ENCODE data around the gene MACC1.
"Not testable (repeated sequence)": the region's sequence is repeated elsewhere in the genome, so short reads cannot be mapped to it uniquely, and the experiment has no call there.

Gene MACC1

DNA sequence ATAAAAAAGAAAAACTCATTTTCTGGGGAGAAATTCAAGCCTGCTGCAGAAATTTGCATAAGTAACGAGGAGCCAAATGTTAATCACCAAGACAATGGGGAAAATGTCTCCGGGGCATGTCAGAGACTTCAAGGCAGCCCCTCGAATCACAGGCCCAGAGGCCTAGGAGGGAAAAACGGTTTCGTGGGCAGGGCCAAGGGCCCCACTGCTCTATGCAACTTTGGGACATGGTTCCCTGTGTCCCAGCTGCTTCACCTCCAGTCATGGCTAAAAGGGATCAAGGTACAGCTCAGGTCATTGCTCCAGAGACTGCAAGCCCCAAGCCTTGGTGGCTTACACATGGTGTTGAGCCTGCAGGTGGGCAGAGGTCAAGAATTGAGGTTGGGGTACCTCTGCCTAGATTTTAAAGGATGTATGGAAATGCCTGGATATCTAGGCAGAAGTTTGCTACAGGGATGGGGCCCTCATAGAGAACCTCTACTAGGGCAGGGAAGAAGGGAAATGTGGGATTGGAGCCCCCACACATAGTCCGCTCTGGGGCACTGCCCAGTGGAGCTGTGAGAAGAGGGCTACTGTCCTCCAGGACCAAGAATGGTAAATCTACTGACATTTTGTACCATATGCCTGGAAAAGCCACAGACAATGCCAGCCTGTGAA lies 8.4 kb downstream of the MACC1 start:
- DNase-seq (ENCODE audit: low read depth in 2 of 3, low spot score in 1 of 3) = no peak

DNA sequence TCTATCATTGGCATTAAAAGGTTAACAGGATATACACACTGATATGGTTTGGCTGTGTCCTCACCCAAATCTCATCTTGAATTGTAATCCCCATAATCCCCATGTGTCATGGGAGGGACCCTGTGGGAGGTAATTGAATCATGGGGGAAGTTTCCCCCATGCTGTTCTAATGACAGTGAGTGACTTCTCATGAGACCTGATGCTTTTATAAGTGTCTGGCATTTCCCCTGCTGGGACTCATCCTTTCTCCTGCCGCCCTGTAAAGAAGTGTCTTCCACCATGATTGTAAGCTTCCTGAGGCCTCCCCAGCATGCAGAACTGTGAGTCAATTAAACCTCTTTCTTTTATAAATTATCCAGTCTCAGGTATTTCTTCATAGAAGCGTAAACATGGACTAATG lies 9.4 kb downstream of the MACC1 start:
- DNase-seq (ENCODE audit: low read depth in 2 of 3, low spot score in 1 of 3) = not testable (repeated sequence)

DNA sequence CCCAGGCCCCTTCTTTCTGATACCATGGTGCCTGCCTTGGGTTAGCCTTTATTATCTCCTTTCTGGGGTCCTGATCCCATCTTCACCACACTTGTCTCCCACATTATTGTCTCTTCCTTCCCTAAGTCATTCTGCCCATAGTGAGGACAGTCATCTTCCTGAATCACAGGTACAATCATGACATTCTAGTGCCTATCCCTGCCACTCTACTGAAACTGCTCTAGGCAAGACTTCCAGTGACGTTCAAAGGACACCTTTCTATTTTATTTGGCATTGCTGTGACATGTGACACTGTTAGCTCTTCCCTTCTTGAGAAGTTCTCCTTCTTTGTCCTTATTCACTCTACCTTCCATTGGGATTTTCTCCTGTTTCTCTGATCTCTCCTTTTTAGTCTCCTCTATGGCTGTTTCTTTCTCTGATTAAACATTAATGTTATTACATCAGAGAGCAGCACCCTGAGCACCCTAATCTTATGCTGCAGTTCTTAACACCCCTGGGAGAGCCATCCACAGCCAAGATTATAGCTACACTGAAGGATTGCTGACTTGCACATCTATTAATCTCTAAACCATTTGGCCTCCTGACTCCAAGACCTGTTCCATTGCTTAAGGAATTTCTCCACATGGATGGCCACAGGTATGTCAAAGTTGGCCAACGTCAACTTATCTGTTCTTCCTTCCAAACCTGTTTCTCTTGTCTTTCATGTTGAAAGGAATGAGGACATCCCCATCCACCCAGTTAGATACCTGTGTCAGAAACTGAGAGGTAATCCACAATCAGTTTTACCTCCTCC lies 10.9 kb downstream of the MACC1 start:
- no peak for DNase-seq (ENCODE audit: low read depth in 2 of 3, low spot score in 1 of 3)

DNA sequence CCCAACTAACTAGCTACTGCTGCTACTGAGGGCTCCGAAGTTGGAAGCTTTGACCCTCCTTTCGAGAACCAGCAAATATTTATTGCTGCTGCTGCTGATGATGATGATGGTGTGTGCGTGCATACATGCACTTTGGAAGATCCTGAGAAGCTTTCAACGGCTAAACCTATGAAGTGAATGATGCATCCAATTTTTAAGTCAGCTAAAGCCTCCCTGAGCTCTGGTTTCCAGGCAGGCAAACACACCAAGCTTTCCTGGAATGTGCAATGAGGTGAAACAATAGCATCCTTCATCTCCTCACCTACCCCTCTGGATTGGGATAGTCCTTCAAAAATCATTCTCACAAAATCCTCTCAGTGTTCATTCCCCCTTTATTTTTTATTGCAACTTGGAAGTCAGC lies 13.9 kb downstream of the MACC1 start:
- no peak for DNase-seq (ENCODE audit: low read depth in 2 of 3, low spot score in 1 of 3)

GRCh38 chr7:20201380-20201779 lies 15.8 kb downstream of the MACC1 start:
- DNase-seq (ENCODE audit: low read depth in 2 of 3, low spot score in 1 of 3) = no peak

GRCh38 chr7:20200971-20201370 lies 16.2 kb downstream of the MACC1 start:
- DNase-seq (ENCODE audit: low read depth in 2 of 3, low spot score in 1 of 3) = no peak

GRCh38 chr7:20200361-20200760 lies 16.8 kb downstream of the MACC1 start:
- no peak for DNase-seq (ENCODE audit: low read depth in 2 of 3, low spot score in 1 of 3)

DNA sequence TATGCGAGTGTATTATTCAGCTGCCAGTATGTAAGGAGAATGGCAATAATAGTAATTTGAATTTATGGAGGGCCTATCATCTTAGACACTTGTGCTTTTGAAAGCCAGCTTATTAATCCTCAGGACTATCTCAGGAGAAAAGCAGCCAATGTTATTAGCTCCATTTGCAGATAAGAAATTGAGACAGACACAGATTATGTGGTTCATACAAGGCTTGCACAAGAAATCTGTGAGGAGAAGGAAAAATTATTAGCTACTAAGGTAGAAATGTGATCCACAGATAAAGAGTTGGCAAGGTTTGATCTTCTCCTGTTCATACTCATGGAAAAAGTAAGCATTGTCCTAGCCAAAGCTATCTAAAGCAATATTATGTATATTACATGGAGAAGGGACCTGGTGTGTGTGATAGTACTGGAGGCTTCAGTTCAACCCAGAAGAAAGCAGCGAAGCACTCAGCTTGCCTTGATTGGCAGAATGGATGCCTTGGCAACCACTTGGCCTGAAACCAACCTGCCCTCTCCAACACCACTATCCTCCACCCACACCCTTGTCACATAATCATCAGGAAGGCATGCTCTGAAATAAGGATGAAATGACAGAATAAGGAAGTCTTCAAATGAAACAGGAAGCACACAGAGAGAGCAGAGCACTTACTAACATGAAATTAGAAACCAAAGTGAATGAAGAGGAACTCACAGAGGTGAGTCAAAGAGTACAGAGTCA lies 18.0 kb downstream of the MACC1 start:
- DNase-seq (ENCODE audit: low read depth in 2 of 3, low spot score in 1 of 3) = no peak

DNA sequence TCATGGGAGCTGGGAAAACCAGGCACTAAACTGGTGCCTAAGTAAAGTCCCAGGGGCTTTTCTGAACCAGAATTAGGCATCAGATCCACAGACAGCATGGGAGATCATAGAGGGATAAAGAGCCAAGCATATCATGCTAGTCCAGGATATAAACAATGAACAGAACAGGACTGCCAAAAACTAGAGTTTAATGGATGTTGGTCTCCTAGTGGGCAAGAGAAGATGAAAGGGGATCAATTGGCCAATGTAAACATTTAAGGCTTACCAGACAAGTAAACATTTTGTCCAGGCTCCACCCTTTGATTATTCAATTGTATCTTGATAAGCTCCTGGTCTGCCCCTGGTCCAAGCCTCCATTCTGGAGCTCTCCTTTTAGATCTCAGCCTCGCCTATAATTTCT lies 18.9 kb downstream of the MACC1 start:
- no peak for DNase-seq (ENCODE audit: low read depth in 2 of 3, low spot score in 1 of 3)

GRCh38 chr7:20197837-20198236 lies 19.3 kb downstream of the MACC1 start:
- DNase-seq (ENCODE audit: low read depth in 2 of 3, low spot score in 1 of 3) = no peak

- DNase-seq (ENCODE audit: low read depth in 2 of 3, low spot score in 1 of 3) = no peak
These were observed 19.9 kb downstream of the MACC1 start for GRCh38 chr7:20197125-20197748.

- no peak for DNase-seq (ENCODE audit: low read depth in 2 of 3, low spot score in 1 of 3)
These were observed 22.7 kb downstream of the MACC1 start for GRCh38 chr7:20194343-20194995.

DNA sequence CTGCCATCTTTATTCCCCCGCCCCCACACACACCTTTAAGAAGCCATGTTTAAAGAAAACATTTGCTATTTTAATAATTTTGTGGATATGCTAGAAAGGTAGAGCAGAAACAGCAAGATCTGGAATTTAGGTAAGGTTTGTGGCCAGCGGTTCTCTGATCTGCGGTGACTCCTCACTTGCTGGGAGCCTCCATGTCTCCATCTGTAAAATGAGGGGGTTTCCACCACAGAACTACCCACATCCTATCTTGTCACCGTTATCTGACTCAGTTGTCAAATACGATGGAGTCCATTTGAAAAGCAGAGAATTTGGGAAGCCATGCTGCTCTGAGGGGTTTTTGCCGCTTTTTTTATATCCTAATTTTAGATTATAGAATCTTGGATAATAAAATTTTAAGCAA lies 23.3 kb downstream of the MACC1 start:
- DNase-seq (ENCODE audit: low read depth in 2 of 3, low spot score in 1 of 3) = no peak

DNA sequence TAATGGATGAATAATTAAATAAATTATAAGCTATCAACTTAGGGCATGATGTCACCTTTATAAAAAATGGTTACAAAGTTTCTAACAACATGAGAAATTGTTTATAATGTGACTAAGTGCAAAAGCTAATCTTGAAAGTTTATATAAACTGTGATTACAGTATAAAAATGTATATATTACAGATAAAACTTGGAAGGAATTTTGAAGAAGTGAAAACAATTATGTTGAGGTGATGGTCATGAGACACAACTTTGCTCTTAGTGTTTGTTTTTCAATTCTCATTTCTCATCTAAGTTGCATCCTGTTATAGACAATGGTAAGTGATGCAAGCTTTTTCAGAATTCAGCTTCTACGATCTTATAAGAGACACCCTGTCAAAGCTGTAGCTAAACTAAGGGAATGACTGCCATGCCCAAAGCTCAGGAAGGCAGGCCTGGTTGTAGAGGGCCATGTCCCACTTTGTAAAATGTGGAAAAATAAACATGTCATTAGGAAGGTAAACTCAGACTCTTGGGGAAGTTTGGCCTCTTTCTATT lies 23.9 kb downstream of the MACC1 start:
- DNase-seq (ENCODE audit: low read depth in 2 of 3, low spot score in 1 of 3) = no peak

DNA sequence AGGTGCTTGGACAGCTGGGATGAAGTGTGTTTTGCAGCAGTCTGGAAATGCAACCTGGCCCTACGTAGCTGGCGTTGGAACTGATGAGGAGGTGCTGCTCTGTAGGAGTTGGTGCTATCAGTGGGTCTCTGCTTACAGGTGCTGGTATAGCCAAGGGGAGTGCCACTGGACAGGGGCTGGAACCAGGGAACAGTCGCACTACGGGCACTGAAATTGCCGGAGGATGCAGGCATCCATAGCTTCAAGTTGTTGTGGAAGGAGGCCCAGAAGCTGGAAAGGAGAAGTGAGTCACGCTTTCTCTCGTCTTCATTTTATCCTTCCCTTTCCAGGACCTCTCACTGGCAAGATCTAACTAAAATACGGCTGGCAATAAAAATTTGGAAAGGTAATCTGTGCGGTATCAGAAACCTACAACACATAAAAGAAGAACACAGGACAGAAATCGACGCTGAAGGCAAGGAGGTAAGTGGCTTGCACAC lies 25.8 kb downstream of the MACC1 start:
- DNase-seq (ENCODE audit: low read depth in 2 of 3, low spot score in 1 of 3) = no peak

GRCh38 chr7:20190560-20191390 lies 26.4 kb downstream of the MACC1 start:
- DNase-seq (ENCODE audit: low read depth in 2 of 3, low spot score in 1 of 3) = no peak

- DNase-seq (ENCODE audit: low read depth in 2 of 3, low spot score in 1 of 3) = no peak
These were observed 27.3 kb downstream of the MACC1 start for GRCh38 chr7:20189852-20190251.

- no peak for DNase-seq (ENCODE audit: low read depth in 2 of 3, low spot score in 1 of 3)
These were observed 28.6 kb downstream of the MACC1 start for GRCh38 chr7:20188567-20188966.

GRCh38 chr7:20187850-20188249 lies 29.3 kb downstream of the MACC1 start:
- not testable (repeated sequence) for DNase-seq (ENCODE audit: low read depth in 2 of 3, low spot score in 1 of 3)

DNA sequence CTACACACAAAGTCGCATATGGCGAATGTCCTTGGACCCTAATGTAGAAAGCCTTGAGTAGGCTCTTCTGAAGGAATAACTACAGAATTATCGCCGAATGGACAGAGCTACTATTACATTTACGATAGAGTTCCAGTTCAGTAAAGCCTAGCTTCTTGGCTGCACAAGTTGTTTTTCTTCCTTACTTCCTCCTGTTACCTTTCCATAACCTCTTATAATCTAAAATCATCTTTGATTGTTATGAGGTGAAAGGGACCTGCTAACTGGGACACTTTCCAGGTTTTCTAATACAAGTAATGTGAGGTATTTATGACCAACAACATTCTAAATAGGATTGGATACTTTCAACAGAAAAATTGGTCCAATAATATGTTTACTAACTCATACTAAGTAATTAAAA lies 31.2 kb downstream of the MACC1 start:
- no peak for DNase-seq (ENCODE audit: low read depth in 2 of 3, low spot score in 1 of 3)

All from stimulated activated CD4-positive, alpha-beta T cell treated with anti-CD3 and anti-CD28 coated beads, Interleukin-12 subunit alpha, Interleukin-12 subunit beta, amount 100 ng/mL, for 48 hours (primary cell).